Thyroid gland (tissue), 4 donors: ENCODE data around the gene RPL28. TPM values are rescaled to one million over a fixed set of nuclear protein-coding genes. Genes with fewer than 3 reads are reported as not detected.

Experiments used
- DNase-seq, 2 donors: peaks; one replicate each; pipeline ENCODE4 v3.0.0-alpha.2; 2019
- H3K27ac ChIP-seq, 3 donors: fragments of 200-600 bp; sonication (generic); 1 replicate in 2 of 3; 2 replicates in 1 of 3; pipeline ENCODE4 v1.5.1; 2016 to 2019; ENCODE audit warnings: mild to moderate bottlenecking in 1 of 3, moderate library complexity in 1 of 3
- H3K27me3 ChIP-seq: fragments of 200-600 bp; sonication (generic); one replicate; pipeline ENCODE4 v1.5.1; 2019
- H3K36me3 ChIP-seq, 2 donors: fragments of 200-600 bp; sonication (generic); one replicate each; pipeline ENCODE4 v1.5.1; 2016 to 2019
- H3K4me1 ChIP-seq, 2 donors: fragments of 200-600 bp; sonication (generic); one replicate each; pipeline ENCODE4 v1.5.1; 2017 to 2019
- H3K4me3 ChIP-seq, 3 donors: fragments of 200-600 bp; sonication (generic); replicated peaks in 1 of 3; 1 replicate in 2 of 3; 2 replicates in 1 of 3; pipeline ENCODE4 v1.5.1; 2016; ENCODE audit warnings: mild to moderate bottlenecking in 1 of 3
- H3K9me3 ChIP-seq: fragments of 200-600 bp; sonication (generic); one replicate; pipeline ENCODE4 v1.5.1; 2017
- CTCF ChIP-seq, 6 experiments: fragments of 200-600 bp in 3 of 6; fragments of 450-650 bp in 3 of 6; sonication (generic) in 3 of 6; IDR thresholded peaks; one replicate each; pipeline ENCODE4 v1.5.1; 2016 to 2019; ENCODE audit warnings: antibody characterized with exemption in 6 of 6, mild to moderate bottlenecking in 2 of 6, inconsistent platforms in 1 of 6, moderate library complexity in 1 of 6
- POLR2A ChIP-seq, 2 donors: fragments of 450-650 bp; IDR thresholded peaks; one replicate each; pipeline ENCODE4 v1.6.1; 2017; ENCODE audit warnings: antibody characterized with exemption in 2 of 2, mild to moderate bottlenecking in 2 of 2, moderate library complexity in 1 of 2
- WGBS, 2 donors: methylation state at CpG; one replicate each; pipeline ENCODE4 v1.1.5; 2017; 5-methylcytosine and 5-hydroxymethylcytosine counted together
- intact Hi-C: fragments of 100-400 bp; cut with DNase I; formaldehyde crosslinking; loops from one replicate; pipeline ENCODE4 v1.15.1; 2023
- total RNA-seq, 4 donors: library from RNA; depleted of rRNA; stranded (reverse); fragments of >200 nt; gene quantifications; one replicate each; pipeline ENCODE4 v1.2.3, GENCODE V29; 2016

The RPL28 gene
- total RNA-seq, 4 donors from 2014 or later = 156 to 404 (median 205) TPM

GRCh38 chr19:55340784-55341147 lies 45.0 kb upstream of the RPL28 start:
- Histone ChIP-seq H3K9me3 (no peaks in the 10 kb centered on the region), H3K36me3 (peaks cover 6 to 9% of the 10 kb centered on the region in 2 donors), H3K4me1 (peaks cover 14 to 22% of the 10 kb centered on the region in 2 donors), H3K27ac (no peak overlapping the region), H3K4me3 (peak overlapping the region; percentile 14 to 61 (median 58)), H3K27me3 (no peaks in the 10 kb centered on the region)
- intact Hi-C loops = no loop called here
- DNase-seq = peak; percentile 12 to 13
- 3 to 6% methylated on average over 23 to 24 of the region's 24 CpGs for WGBS, 2 donors
- no peak for TF ChIP-seq CTCF (IDR thresholded peaks at IDR 0.05)
- no peak for TF ChIP-seq POLR2A (IDR thresholded peaks at IDR 0.05)

- intact Hi-C loops = no loop called here
- DNase-seq = peak; percentile 76 to 77
Observed at GRCh38 chr19:55341171-55341588, 44.6 kb upstream of the RPL28 start.

GRCh38 chr19:55341595-55342531 lies 43.9 kb upstream of the RPL28 start:
- peaks cover 6 to 9% of the 10 kb centered on the region in 2 donors for H3K36me3 ChIP-seq
- peaks cover 14 to 22% of the 10 kb centered on the region in 2 donors for H3K4me1 ChIP-seq
- WGBS, 2 donors = 85 to 86% methylated on average over 26 to 42 of the region's 50 CpGs
- no peak overlapping the region for H3K4me3 ChIP-seq
- no peak for DNase-seq
- H3K9me3 ChIP-seq = no peaks in the 10 kb centered on the region
- H3K27ac ChIP-seq = no peak overlapping the region
- intact Hi-C loops = no loop called here
- no peaks in the 10 kb centered on the region for H3K27me3 ChIP-seq
- TF ChIP-seq POLR2A (IDR thresholded peaks at IDR 0.05) (no peak), CTCF (IDR thresholded peaks at IDR 0.05) (no peak)

More at GRCh38 chr19:55341171-55341588, 44.6 kb upstream of the RPL28 start:
- H3K27ac ChIP-seq = no peak overlapping the region
- no peaks in the 10 kb centered on the region for H3K9me3 ChIP-seq
- H3K36me3 ChIP-seq = peaks cover 6 to 9% of the 10 kb centered on the region in 2 donors
- TF ChIP-seq CTCF (IDR thresholded peaks at IDR 0.05) = no peak
- no peak for TF ChIP-seq POLR2A (IDR thresholded peaks at IDR 0.05)
- 4 to 8% methylated on average over 7 to 12 of the region's 15 CpGs for WGBS, 2 donors
- H3K27me3 ChIP-seq = no peaks in the 10 kb centered on the region
- peaks cover 14 to 22% of the 10 kb centered on the region in 2 donors for H3K4me1 ChIP-seq
- H3K4me3 ChIP-seq = peak overlapping the region in 2 of 3 donors; percentile 14 to 58

GRCh38 chr19:55344444-55344843 lies 41.3 kb upstream of the RPL28 start:
- DNase-seq = no peak
- Histone ChIP-seq H3K36me3 (peaks cover 6 to 9% of the 10 kb centered on the region in 2 donors), H3K27ac (no peak overlapping the region), H3K9me3 (no peaks in the 10 kb centered on the region), H3K27me3 (no peaks in the 10 kb centered on the region), H3K4me1 (peaks cover 14 to 16% of the 10 kb centered on the region in 2 donors), H3K4me3 (no peak overlapping the region)
- TF ChIP-seq POLR2A (IDR thresholded peaks at IDR 0.05) (no peak), CTCF (IDR thresholded peaks at IDR 0.05) (no peak)
- intact Hi-C loops = no loop called here
- WGBS, 2 donors = 88 to 95% methylated on average over 8 of the region's 9 CpGs
